Ectodermal cell (in vitro differentiated cells): Measurements from ENCODE around the gene HDDC3.
"Not testable (repeated sequence)": the region's sequence is repeated elsewhere in the genome, so short reads cannot be mapped to it uniquely, and the experiment has no call there.

Source experiments
- H3K27ac ChIP-seq: 2 replicates; pipeline ENCODE4 v1.7.0; 2013; ENCODE audit warnings: mild to moderate bottlenecking, low read depth, low read length; ENCODE audit not compliant: insufficient read depth, poor library complexity, severe bottlenecking
- H3K27me3 ChIP-seq: 2 replicates; pipeline ENCODE4 v1.7.0; 2013; ENCODE audit warnings: mild to moderate bottlenecking, low read length; ENCODE audit not compliant: insufficient read depth, control insufficient read depth, poor library complexity, severe bottlenecking
- H3K36me3 ChIP-seq: one replicate; pipeline ENCODE4 v1.7.0; 2013; ENCODE audit warnings: low read length; ENCODE audit not compliant: control insufficient read depth, insufficient read depth
- H3K4me1 ChIP-seq: one replicate; pipeline ENCODE4 v1.7.0; 2013; ENCODE audit warnings: low read length; ENCODE audit not compliant: control insufficient read depth, insufficient read depth
- H3K4me3 ChIP-seq: 2 replicates; pipeline ENCODE4 v1.7.0; 2013; ENCODE audit warnings: low read depth, low read length, control low read depth; ENCODE audit not compliant: insufficient read depth
- H3K9me3 ChIP-seq: 2 replicates; pipeline ENCODE4 v1.7.0; 2013; ENCODE audit warnings: mild to moderate bottlenecking, low read length, moderate library complexity; ENCODE audit not compliant: control insufficient read depth
- WGBS, 2 experiments: methylation state at CpG; one replicate each; pipeline ENCODE4 v1.1.7; 2013; ENCODE audit warnings: missing lambda C conversion rate in 2 of 2; 5-methylcytosine and 5-hydroxymethylcytosine counted together

The HDDC3 gene

GRCh38 chr15:90930861-90931574, 1.3 kb downstream of the HDDC3 start:
- Histone ChIP-seq H3K4me1 (peaks cover 4% of the 10 kb centered on the region), H3K36me3 (no peaks in the 10 kb centered on the region), H3K4me3 (no peak overlapping the region), H3K27ac (no peak overlapping the region), H3K9me3 (no peaks in the 10 kb centered on the region), H3K27me3 (peaks cover 16% of the 10 kb centered on the region)
- 94 to 96% methylated on average over 15 of the region's 15 CpGs for WGBS, 2 experiments

DNA sequence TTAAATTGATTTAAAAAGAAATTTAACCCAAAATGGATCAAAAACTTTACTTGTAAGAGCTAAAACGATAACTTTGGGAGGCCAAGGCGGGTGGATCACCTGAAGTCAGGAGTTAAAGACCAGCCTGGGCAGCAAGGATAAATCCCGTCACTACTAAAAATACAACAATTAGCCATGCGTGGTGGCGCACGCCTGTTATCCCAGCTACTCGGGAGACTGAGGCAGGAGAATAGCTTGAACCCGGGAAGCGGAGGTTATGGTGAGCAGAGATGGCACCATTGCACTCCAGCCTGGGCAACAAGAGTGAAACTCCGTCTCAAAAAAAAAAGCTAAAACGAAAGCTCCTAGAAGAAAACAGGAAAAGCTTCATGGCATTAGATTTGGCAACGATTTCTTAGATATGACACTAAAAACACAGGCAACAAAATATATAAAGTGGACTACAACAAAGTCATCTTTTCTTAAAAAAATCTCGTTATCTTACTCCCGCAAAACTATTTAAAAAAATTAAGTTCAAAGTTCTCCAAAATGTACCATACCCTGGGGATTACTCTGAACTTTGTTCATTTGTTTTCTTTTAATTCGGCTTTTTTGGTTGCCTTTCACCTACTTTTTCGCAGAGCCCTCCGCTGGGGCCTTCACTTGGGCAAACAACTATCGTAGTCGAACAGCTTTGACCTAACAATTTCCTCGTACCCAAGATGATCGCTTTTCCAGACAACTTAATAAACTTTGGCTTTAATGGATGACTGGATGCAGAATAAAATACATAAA, 2.9 kb downstream of the HDDC3 start:
- Histone ChIP-seq H3K9me3 (no peaks in the 10 kb centered on the region), H3K36me3 (no peaks in the 10 kb centered on the region), H3K4me1 (no peaks in the 10 kb centered on the region), H3K27me3 (peaks cover 16% of the 10 kb centered on the region), H3K27ac (no peak overlapping the region), H3K4me3 (no peak overlapping the region)
- WGBS, 2 experiments = 95% methylated on average over 20 to 21 of the region's 21 CpGs

GRCh38 chr15:90928106-90928505, 4.2 kb downstream of the HDDC3 start:
- H3K36me3 ChIP-seq, H3K27ac ChIP-seq, H3K9me3 ChIP-seq, H3K4me3 ChIP-seq, H3K4me1 ChIP-seq, H3K27me3 ChIP-seq: not testable (repeated sequence)
- 94 to 95% methylated on average over 7 of the region's 7 CpGs for WGBS, 2 experiments

DNA sequence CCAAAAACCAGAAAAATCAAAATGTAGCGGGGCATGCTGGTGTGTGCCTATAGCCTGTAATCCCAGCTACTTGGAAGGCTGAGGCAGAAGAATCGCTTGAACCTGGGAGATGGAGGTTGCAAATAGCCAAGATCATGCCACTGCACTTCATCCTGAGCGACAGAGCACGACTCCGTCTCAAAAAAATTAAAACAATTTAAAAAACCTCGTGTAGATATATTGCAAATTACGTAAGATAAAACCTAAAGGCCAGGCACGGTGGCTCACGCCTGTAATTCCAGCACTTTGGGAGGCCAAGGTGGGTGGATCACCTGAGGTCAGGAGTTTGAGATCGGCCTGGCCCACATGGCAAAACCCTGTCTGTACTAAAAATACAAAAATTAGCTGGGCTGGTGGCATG, 5.6 kb downstream of the HDDC3 start:
- not testable (repeated sequence) for H3K4me3 ChIP-seq, H3K27me3 ChIP-seq, H3K36me3 ChIP-seq, H3K4me1 ChIP-seq, H3K9me3 ChIP-seq, H3K27ac ChIP-seq
- WGBS, 2 experiments = 94 to 96% methylated on average over 10 of the region's 10 CpGs

DNA sequence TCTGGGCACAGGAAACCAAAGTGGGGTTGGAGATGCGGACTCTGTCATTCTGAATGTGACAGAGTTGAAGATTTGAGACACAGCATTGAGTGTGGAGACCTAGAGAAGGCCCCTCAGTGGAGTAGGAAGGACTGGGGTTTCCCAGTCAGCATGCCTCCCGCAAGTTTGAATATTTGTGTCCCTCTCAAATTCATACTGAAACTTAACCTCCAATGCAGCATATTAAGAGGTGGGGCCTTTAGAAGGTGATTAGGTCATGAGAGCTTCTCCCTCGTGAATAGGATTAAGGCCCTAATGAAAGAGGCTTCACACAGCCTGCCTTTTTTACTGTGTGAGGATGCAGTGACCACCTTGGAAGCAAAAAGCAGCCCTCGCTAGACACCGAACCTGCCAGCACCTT, 8.0 kb downstream of the HDDC3 start:
- H3K27me3 ChIP-seq = no peaks in the 10 kb centered on the region
- H3K4me3 ChIP-seq = no peak overlapping the region
- H3K27ac ChIP-seq = no peak overlapping the region
- peaks cover 4% of the 10 kb centered on the region for H3K36me3 ChIP-seq
- H3K9me3 ChIP-seq = no peaks in the 10 kb centered on the region
- WGBS, 2 experiments = 84 to 85% methylated on average over 4 to 5 of the region's 5 CpGs
- H3K4me1 ChIP-seq = no peaks in the 10 kb centered on the region

GRCh38 chr15:90922712-90923322, 9.5 kb downstream of the HDDC3 start:
- H3K36me3 ChIP-seq, H3K27ac ChIP-seq, H3K4me1 ChIP-seq, H3K27me3 ChIP-seq, H3K4me3 ChIP-seq, H3K9me3 ChIP-seq: not testable (repeated sequence)
- WGBS, 2 experiments = 95 to 96% methylated on average over 7 of the region's 7 CpGs

DNA sequence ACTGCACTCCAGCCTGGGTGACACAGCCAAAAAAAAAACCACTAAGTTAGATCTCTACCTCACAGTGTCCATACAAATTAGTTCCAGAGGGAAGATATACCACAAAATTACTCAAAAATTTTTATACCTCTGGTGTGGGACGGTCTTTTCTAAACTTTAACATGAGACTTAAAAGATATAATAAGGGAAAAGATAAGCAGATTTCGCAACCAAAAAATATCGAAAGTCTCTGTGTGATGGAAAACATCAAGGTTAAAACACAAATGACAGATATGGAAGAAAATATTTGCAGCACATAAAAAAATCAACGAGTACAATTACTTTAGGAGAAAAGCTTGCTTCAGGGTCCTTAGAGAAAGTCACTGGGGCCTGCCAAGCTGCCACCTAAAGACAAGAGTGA, 10.5 kb downstream of the HDDC3 start:
- Histone ChIP-seq H3K4me3 (no peak overlapping the region), H3K27ac (no peak overlapping the region), H3K4me1 (no peaks in the 10 kb centered on the region), H3K9me3 (no peaks in the 10 kb centered on the region), H3K27me3 (no peaks in the 10 kb centered on the region), H3K36me3 (peaks cover 4% of the 10 kb centered on the region)
- WGBS, 2 experiments = 97 to 99% methylated on average over 3 of the region's 4 CpGs

GRCh38 chr15:90918835-90919234, 13.5 kb downstream of the HDDC3 start:
- Histone ChIP-seq H3K27me3 (no peaks in the 10 kb centered on the region), H3K4me3 (no peak overlapping the region), H3K4me1 (no peaks in the 10 kb centered on the region), H3K9me3 (no peaks in the 10 kb centered on the region), H3K27ac (no peak overlapping the region), H3K36me3 (peaks cover 4% of the 10 kb centered on the region)
- 90 to 96% methylated on average over 6 of the region's 6 CpGs for WGBS, 2 experiments

DNA sequence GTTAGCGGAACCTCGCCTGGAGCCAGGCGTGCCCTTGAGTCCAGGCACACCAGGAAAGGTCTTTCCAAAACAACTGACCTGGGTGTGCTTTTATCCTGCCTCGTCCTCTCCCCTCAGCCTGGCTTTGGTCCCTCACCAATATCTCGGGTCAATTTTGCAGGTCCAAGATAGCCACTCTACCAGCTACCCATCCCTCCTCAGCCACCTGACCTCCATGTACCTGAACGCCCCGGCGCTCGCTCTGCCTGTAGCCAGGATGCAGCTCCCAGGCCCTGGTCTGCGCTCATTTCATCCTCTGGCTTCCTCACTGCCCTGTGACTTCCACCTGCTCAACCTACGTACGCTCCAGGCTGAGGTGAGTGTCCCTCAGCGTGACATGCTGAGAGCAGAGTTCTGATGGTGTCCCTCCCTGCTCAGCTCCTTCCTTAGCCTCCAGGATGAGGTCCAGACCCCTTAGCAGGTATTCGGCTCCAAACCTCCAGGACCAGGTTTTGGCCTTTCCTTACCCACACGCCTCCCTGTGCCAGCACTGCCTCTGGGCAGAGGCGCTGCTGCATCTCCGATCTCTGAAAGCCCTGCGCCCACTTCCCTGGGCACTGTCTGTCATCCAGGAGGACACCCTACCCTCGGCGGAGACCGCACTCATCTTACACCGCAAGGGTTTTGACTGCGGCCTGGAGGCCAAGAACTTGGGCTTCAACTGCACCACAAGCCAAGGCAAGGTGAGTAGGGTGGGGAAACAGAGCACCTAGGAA, 14.1 kb downstream of the HDDC3 start:
- no peaks in the 10 kb centered on the region for H3K4me1 ChIP-seq
- no peaks in the 10 kb centered on the region for H3K27me3 ChIP-seq
- H3K27ac ChIP-seq = no peak overlapping the region
- H3K9me3 ChIP-seq = no peaks in the 10 kb centered on the region
- 96 to 97% methylated on average over 23 of the region's 23 CpGs for WGBS, 2 experiments
- H3K4me3 ChIP-seq = no peak overlapping the region
- H3K36me3 ChIP-seq = peaks cover 4% of the 10 kb centered on the region

DNA sequence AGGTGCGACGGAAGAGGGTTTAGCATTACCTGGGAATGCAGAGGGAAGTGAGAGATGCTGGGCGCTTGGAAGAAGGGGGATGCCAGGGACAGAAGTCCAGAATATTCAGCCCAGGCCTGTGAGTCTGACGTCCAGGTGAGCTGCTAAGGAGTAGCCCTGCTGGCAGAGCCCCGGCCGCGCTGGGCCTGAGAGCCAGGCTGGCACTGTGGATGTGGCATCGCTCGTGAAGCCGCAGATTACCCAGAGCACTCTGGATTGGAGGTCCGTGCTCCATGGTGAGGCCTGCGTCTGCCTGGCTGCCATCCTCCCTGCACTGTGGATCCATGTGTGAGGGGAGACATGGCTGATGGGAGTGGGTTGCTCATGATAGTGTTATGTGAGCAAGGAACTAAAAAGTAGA, 14.8 kb downstream of the HDDC3 start:
- Histone ChIP-seq H3K4me1 (no peaks in the 10 kb centered on the region), H3K4me3 (no peak overlapping the region), H3K27ac (no peak overlapping the region), H3K36me3 (peaks cover 4% of the 10 kb centered on the region), H3K9me3 (no peaks in the 10 kb centered on the region), H3K27me3 (no peaks in the 10 kb centered on the region)
- WGBS, 2 experiments = 95% methylated on average over 12 of the region's 12 CpGs
